NB4 (cell line): ENCODE measurements around the gene ACER3.

ENCODE experiments used
- CTCF ChIP-seq: IDR thresholded peaks from one replicate; pipeline ENCODE4 v1.5.1; 2012; ENCODE audit warnings: low read depth, low read length
- MAX ChIP-seq: IDR thresholded peaks from 2 replicates; pipeline ENCODE4 v1.6.1; 2011; ENCODE audit warnings: low read depth, low read length
- POLR2A ChIP-seq: IDR thresholded peaks from 2 replicates; pipeline ENCODE4 v1.6.1; 2011; ENCODE audit warnings: mild to moderate bottlenecking; ENCODE audit not compliant: insufficient read length; ENCODE audit errors: extremely low read depth

- TF ChIP-seq CTCF = no peak
- no peak for TF ChIP-seq MAX
- TF ChIP-seq POLR2A = no peak
These were observed 199.1 kb downstream of the ACER3 start for GRCh38 chr11:77059806-77060205.
